Ecto neural progenitor cell (in vitro differentiated cells): Measurements from ENCODE around the gene CDHR4.
"Not testable (repeated sequence)": the region's sequence is repeated elsewhere in the genome, so short reads cannot be mapped to it uniquely, and the experiment has no call there.

Experiments used
- DNase-seq: peaks from one replicate; pipeline ENCODE4 v3.0.0-alpha.2; 2018; ENCODE audit warnings: low spot score

CDHR4 gene

DNA sequence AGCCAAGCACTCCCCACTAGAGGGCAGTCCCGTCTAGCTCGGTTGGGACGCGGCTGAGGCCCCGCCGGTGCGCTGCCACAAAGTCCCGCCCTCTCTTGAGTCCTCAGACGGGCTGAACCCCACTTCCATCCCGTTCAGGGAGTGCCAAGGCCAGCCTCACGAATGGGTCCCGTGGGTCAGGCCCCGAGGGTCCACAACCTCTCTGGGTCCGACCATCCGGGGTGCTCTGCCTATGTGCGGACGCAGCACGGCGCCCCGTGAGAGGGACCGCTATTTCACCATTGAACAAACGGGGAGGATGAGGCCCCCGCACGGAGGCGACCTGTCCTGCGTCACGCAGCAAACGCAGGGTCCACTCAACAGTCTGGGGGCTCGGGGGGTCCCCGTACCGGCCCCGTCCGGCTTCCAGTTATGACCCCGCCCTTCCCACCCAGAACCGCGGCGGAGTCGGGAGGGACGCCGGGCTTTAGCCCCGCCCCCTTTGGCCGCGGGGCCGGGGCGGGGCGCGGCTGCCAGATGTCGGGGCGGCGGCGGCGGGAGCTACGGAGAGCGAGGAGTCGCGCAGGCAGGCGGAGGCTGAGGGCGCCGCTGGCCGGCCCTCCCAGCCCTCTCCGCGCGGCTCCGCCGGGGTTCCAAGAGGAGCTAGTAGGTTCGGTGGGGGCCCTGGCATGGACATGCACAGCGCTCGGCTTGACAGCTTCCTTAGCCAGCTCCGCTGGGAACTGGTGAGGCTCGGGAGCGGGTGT is 3.2 kb upstream of the CDHR4 start, which contains the start of gene INKA1:
TSS of gene INKA1 (plus strand) at position 543 of the 746 bp plus-strand sequence. CDS start at position 675, 132 bp downstream.
- DNase-seq = peak; percentile 92

GRCh38 chr3:49801160-49801559 is 1.5 kb upstream of the CDHR4 start:
- no peak for DNase-seq

GRCh38 chr3:49799105-49799504 is 568 bp downstream of the CDHR4 start:
- DNase-seq = no peak

GRCh38 chr3:49794926-49795905 is 4.5 kb downstream of the CDHR4 start:
- DNase-seq = peak; percentile 58

GRCh38 chr3:49794431-49794830 is 5.2 kb downstream of the CDHR4 start:
- no peak for DNase-seq

- DNase-seq = no peak
Observed at GRCh38 chr3:49793486-49794085, 6.1 kb downstream of the CDHR4 start.

GRCh38 chr3:49792371-49793150 is 7.1 kb downstream of the CDHR4 start:
- DNase-seq = no peak

DNA sequence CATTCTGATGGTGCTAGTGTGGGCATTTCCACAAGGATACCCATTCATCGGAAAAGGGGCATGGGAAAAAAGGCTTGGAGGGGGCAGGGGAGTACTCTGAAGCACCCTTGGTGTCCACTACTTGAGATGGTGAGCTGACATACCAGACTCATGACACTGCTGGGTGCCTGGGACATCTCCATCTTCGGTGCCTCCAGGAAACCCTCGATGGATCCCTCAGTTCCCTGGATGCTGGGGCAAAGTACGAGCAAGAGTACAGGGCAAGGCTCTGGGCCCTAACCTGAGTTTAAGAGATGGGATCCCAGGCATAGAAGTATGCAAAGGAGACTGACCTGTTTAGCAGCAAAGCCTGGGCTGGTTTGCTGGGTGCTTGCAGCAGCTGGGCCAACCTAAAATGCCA is 8.1 kb downstream of the CDHR4 start:
- no peak for DNase-seq

GRCh38 chr3:49790626-49791411 is 8.9 kb downstream of the CDHR4 start:
- DNase-seq = no peak

DNA sequence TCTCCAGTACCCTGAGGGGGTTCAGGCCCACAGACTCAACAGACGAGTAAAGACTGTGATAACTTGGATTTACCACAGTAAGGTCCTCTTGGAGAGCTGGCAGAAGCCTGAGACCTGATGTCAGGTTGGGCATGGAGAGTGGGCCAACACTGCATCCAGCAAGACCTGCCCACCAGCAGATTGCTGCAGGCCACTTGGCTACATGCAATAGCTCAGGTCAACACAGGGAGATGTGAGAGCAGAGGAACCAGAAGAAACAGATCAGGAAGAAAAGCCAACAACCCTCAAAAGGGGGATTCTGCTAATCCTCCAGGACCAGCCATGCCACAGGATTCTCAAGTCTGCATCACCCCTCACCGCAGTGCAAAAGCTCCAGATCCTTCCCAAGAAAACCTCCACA is 11.6 kb downstream of the CDHR4 start:
- DNase-seq = peak; percentile 44

- DNase-seq = no peak
Observed at GRCh38 chr3:49787536-49787935, 12.1 kb downstream of the CDHR4 start.

GRCh38 chr3:49787182-49787464 is 12.6 kb downstream of the CDHR4 start:
- DNase-seq = no peak

DNA sequence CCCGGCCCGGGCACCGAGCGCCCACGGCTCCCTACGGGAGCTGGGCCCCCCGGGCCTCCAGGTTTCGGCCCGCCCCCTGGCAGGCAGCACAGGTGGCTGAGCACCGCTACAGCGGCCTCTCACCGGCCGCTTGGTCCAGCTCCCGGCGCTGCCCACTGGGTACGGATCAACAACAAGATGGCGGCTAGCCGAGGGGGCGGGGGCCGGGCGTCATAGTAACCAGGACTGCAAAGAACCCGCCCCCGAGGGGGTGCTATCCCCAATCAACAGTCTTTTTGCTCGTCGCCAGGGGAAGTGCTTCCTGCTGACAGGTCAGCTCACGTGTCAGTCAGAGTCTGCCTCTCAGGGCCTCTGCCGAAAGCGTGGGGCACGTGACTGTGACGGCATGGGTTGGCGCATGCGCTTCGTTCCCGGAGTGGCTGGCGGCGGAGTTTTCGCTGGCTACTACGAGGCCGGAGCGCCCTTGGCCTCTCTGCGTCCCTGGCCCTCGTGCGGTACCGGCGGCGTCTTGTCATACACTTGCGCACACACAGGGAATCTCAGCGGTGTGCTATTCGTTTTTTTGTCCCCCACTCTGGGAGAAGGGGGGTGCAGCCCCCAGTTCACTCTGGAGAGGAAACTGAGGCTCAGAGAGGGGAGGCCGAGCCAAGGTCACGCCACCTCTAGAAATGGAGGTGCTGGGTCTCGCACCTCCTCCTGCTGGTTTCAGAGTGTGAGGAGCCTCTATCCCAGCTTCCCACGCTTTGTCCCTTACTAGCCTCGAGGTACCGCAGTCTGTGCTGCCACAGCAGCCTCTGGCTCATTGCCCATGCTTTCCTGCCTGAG is 13.1 kb downstream of the CDHR4 start, which contains the start of gene IP6K1:
TSS of gene IP6K1 (minus strand) at position 186 of the 825 bp plus-strand sequence. CDS start 38,502 bp downstream, outside the sequence.
- peak; percentile 100 for DNase-seq

DNA sequence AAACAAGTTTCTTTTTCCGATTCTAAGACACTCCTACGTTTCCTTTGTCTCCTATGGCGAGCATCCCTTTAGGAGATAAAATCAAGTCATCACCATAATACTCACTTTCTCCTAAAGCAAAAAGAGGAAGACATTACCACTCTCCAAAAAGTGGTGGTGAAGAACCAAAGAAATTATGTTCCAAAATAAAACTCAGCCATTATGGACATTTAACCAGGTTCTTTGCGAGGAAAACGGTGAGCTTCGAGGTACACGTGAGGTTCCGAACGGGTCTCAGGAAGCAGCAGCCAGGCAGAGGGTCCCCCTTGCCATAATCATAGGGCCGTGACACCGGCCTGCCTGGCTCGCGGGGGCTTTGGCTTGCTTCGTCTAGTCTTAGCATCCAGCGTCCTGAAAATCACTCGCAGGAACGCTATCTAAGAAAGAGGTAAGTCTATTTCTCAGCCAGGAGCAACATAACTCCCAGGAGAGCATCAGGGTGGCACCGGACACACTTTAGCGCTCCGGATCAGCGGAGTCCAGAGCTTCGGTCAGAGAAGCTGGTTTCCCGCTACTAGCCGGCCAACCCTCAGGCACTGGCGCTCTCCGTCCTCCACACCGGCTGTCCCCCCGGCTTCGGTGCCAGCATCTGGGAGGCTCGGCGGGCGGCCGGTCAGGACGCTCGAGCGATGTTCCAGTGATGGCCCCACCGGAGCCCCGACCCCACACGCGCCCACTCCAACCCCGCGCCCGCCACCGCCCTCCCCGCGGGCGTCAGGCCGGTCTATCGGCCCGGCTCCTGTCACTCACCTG is 13.9 kb downstream of the CDHR4 start:
- DNase-seq = peak; percentile 58

DNA sequence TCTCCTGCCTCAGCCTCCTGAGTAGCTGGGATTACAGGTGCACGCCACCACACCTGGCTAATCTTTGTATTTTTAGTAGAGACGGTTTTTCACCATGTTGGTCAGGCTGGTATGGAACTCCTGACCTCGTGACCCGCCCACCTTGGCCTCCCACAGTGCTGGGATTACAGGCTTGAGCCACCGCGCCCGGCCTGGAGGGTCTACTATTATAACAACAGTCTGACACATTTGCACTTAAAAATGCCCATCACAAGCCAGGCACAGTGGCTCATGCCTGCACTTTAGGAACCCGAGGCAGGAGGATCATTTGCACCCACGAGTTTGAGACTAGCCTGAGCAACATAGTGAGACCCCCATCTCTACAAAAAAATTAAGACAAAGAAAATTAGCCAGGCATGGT is 17.4 kb downstream of the CDHR4 start:
- not testable (repeated sequence) for DNase-seq

DNA sequence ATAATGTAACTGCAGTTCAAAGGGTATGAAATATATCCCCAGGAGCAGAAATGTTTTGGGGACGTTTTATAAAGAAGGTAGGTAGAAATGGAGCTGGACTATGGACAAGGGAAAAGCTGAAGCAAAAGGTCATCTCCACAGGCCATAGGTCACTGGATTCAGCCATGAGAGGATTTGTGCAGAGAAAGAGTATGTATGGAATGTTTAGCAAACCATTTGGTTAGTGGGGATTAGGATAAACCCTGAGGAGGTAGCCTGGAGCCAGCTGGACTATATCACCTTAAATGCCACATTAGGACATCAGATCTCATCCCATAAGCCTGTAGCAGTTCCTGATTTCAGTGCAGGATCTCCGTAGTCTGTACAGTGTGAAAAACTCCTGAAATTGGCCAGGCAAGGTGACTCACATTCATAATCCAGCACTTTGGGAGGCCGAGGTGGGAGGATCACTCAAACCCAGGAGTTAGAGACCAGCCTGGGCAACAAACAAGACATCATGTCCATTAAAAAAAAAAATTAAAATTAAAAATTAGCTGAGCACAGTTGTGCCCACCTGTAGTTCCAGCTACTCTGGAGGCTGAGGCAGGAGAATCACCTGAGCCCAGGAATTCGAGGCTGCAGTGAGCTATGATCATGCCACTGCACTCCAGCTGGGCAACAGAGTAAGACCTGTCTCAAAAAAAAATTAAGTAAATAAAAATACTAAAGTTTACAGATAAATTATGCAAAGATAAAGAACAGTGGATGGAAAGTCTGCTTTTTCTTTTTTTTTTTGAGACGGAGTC is 18.1 kb downstream of the CDHR4 start:
- no peak for DNase-seq

GRCh38 chr3:49780975-49781365 is 18.7 kb downstream of the CDHR4 start:
- DNase-seq = not testable (repeated sequence)
